ENCODE results near the gene SEC63.

- TF ChIP-seq CTCF (IDR thresholded peaks at IDR 0.05) (no peak), POLR2A (IDR thresholded peaks at IDR 0.05) (no peak)
These were observed 93.5 kb downstream of the SEC63 start for GRCh38 chr6:107864226-107865127.

All from esophagus squamous epithelium (tissue), 4 donors.